Mucosa of descending colon (tissue), 3 donors: ENCODE results near the gene C12orf42. TPM values are rescaled to one million over a fixed set of nuclear protein-coding genes. Genes with fewer than 3 reads are reported as not detected.

ENCODE experiments used
- ATAC-seq: fragments of 200-7000 bp; cut with Tn5 transposase; one replicate; pipeline ENCODE4 v1.9.1; 2020; ENCODE audit warnings: mild to moderate bottlenecking, moderate library complexity
- DNase-seq, 3 donors: peaks; one replicate each; pipeline ENCODE4 v3.0.0-alpha.2; 2020
- H3K36me3 ChIP-seq: fragments of 200-600 bp; one replicate; pipeline ENCODE4 v1.8.0; 2021; ENCODE audit warnings: low read depth, mild to moderate bottlenecking
- H3K4me1 ChIP-seq: fragments of 200-600 bp; one replicate; pipeline ENCODE4 v1.8.0; 2021; ENCODE audit warnings: low read depth, mild to moderate bottlenecking
- H3K4me3 ChIP-seq: fragments of 200-600 bp; one replicate; pipeline ENCODE4 v1.8.0; 2021; ENCODE audit warnings: mild to moderate bottlenecking
- H3K9me3 ChIP-seq: fragments of 200-600 bp; one replicate; pipeline ENCODE4 v1.8.0; 2021; ENCODE audit warnings: mild to moderate bottlenecking
- CTCF ChIP-seq: fragments of 200-600 bp; IDR thresholded peaks from one replicate; pipeline ENCODE4 v1.8.0; 2022; ENCODE audit warnings: antibody characterized with exemption, mild to moderate bottlenecking
- intact Hi-C, 2 donors: fragments of 100-400 bp; cut with DNase I in 1 of 2; cut with micrococcal nuclease in 1 of 2; formaldehyde crosslinking; loops; one replicate each; pipeline versions ENCODE4 v1.11.0 to v1.11.1; 2022; cut with DNase I, micrococcal nuclease
- total RNA-seq, 3 donors: library from RNA; stranded (reverse); fragmentation: NEBNext Ultra II Directional in 2 of 3; extraction: Animal tissue kit (Norgen Biotek cat#: 25700) in 2 of 3; gene quantifications; one replicate each; pipeline versions ENCODE4 v1.2.1 to v1.2.4, GENCODE V29; 2021 to 2023
- donor health status: DM: no; HTN: no; CAD: no; lungs with moderate emphysema.
- donor health status: DM: no; HTN: no; CAD: no.
- donor health status: DM: no; HTN: yes; CAD: no.

C12orf42 gene
- total RNA-seq, 3 donors from 2014 or later, result 0.34 TPM; not detected in 2

GRCh38 chr12:103518899-103519298, 23.1 kb upstream of the C12orf42 start:
- DNase-seq, result no peak
- H3K9me3 ChIP-seq, result no peaks in the 10 kb centered on the region
- no peaks in the 10 kb centered on the region for H3K36me3 ChIP-seq
- intact Hi-C loops, result no loop called here
- no peak for TF ChIP-seq CTCF
- no peaks in the 10 kb centered on the region for H3K4me1 ChIP-seq
- no peak overlapping the region for H3K4me3 ChIP-seq
- ATAC-seq, result no peak

- no peaks in the 10 kb centered on the region for H3K9me3 ChIP-seq
- TF ChIP-seq CTCF, result no peak
- no peaks in the 10 kb centered on the region for H3K4me1 ChIP-seq
- no peak for DNase-seq
- H3K4me3 ChIP-seq, result no peak overlapping the region
- no peaks in the 10 kb centered on the region for H3K36me3 ChIP-seq
- ATAC-seq, result no peak
- intact Hi-C loops, result no loop called here
Measured at GRCh38 chr12:103517161-103517560, 21.4 kb upstream of the C12orf42 start.

GRCh38 chr12:103515341-103515740, 19.6 kb upstream of the C12orf42 start:
- Histone ChIP-seq H3K9me3 (no peaks in the 10 kb centered on the region), H3K36me3 (no peaks in the 10 kb centered on the region), H3K4me1 (no peaks in the 10 kb centered on the region), H3K4me3 (no peak overlapping the region)
- no peak for TF ChIP-seq CTCF
- no peak for DNase-seq
- no peak for ATAC-seq
- intact Hi-C loops, result no loop called here

GRCh38 chr12:103513875-103514274, 18.1 kb upstream of the C12orf42 start:
- intact Hi-C loops, result no loop called here
- no peaks in the 10 kb centered on the region for H3K9me3 ChIP-seq
- H3K36me3 ChIP-seq, result no peaks in the 10 kb centered on the region
- H3K4me3 ChIP-seq, result no peak overlapping the region
- TF ChIP-seq CTCF, result no peak
- no peaks in the 10 kb centered on the region for H3K4me1 ChIP-seq
- no peak for ATAC-seq
- DNase-seq, result no peak

GRCh38 chr12:103505371-103506236, 9.8 kb upstream of the C12orf42 start:
- Histone ChIP-seq H3K36me3 (no peaks in the 10 kb centered on the region), H3K4me3 (no peak overlapping the region), H3K9me3 (no peaks in the 10 kb centered on the region), H3K4me1 (no peaks in the 10 kb centered on the region)
- TF ChIP-seq CTCF, result no peak
- DNase-seq (no peak), ATAC-seq (peak; percentile 49)
- intact Hi-C loops, result no loop called here
